Keratinocyte (primary cell): ENCODE data around the gene ASIC2. TPM values are rescaled to one million over a fixed set of nuclear protein-coding genes. Genes with fewer than 3 reads are reported as not detected.

ENCODE experiments used
- DNase-seq: peaks from one replicate; pipeline ENCODE4 v3.0.0-alpha.2; 2011; ENCODE audit warnings: low read depth, missing footprints, low spot score
- FAIRE-seq: peaks from 2 replicates; lab custom pipeline; 2011; peaks lifted over from hg19 to GRCh38; lab: Jason Lieb, UNC
- H2AFZ ChIP-seq: 2 replicates; pipeline ENCODE4 v1.6.0; 2012; ENCODE audit warnings: low read length, control low read depth, inconsistent platforms; ENCODE audit not compliant: control insufficient read depth
- H3K27ac ChIP-seq: 2 replicates; pipeline ENCODE4 v1.5.1; 2011; ENCODE audit warnings: low read length; ENCODE audit not compliant: control insufficient read depth, insufficient read depth
- H3K27me3 ChIP-seq: 3 replicates; pipeline ENCODE4 v1.6.0; 2011; ENCODE audit warnings: low read length; ENCODE audit not compliant: control insufficient read depth, insufficient read depth; ENCODE audit errors: extremely low read depth
- H3K36me3 ChIP-seq, 2 experiments: 2 replicates in 1 of 2; 3 replicates in 1 of 2; pipeline ENCODE4 v1.5.1; 2011; ENCODE audit warnings: low read length in 2 of 2, mild to moderate bottlenecking in 1 of 2; ENCODE audit not compliant: control insufficient read depth in 2 of 2, insufficient read depth in 2 of 2; ENCODE audit errors: extremely low read depth in 1 of 2
- H3K4me1 ChIP-seq: 3 replicates; pipeline ENCODE4 v1.5.1; 2011; ENCODE audit warnings: low read length; ENCODE audit not compliant: control insufficient read depth, insufficient read depth; ENCODE audit errors: extremely low read depth
- H3K4me2 ChIP-seq: 3 replicates; pipeline ENCODE4 v1.6.0; 2011; ENCODE audit warnings: low read depth, low read length; ENCODE audit not compliant: control insufficient read depth, insufficient read depth; ENCODE audit errors: extremely low read depth
- H3K4me3 ChIP-seq, 3 experiments: fragments of 200-600 bp in 1 of 3; sonication (generic) in 1 of 3; 2 replicates in 2 of 3; 3 replicates in 1 of 3; pipeline ENCODE4 v1.5.1; 2011 to 2016; ENCODE audit warnings: low read length in 3 of 3, mild to moderate bottlenecking in 3 of 3, control low read depth in 2 of 3, inconsistent platforms in 1 of 3, low read depth in 1 of 3, mixed read lengths in 1 of 3, mixed run types in 1 of 3, moderate library complexity in 1 of 3; ENCODE audit not compliant: control insufficient read depth in 2 of 3, insufficient read depth in 2 of 3; ENCODE audit errors: extremely low read depth in 1 of 3
- H3K79me2 ChIP-seq: 2 replicates; pipeline ENCODE4 v1.6.0; 2012; ENCODE audit warnings: low read length; ENCODE audit not compliant: control insufficient read depth, insufficient read depth
- H3K9ac ChIP-seq: 3 replicates; pipeline ENCODE4 v1.6.0; 2011; ENCODE audit warnings: low read length; ENCODE audit not compliant: control insufficient read depth, insufficient read depth; ENCODE audit errors: extremely low read depth
- H3K9me1 ChIP-seq: 3 replicates; pipeline ENCODE4 v1.6.0; 2011; ENCODE audit warnings: low read length; ENCODE audit not compliant: control insufficient read depth, insufficient read depth; ENCODE audit errors: extremely low read depth
- H3K9me3 ChIP-seq: 2 replicates; pipeline ENCODE4 v1.5.1; 2012; ENCODE audit warnings: low read depth, low read length; ENCODE audit not compliant: control insufficient read depth
- H4K20me1 ChIP-seq: 3 replicates; pipeline ENCODE4 v1.6.0; 2011; ENCODE audit warnings: low read length; ENCODE audit not compliant: control insufficient read depth, insufficient read depth; ENCODE audit errors: extremely low read depth
- EZH2 ChIP-seq: IDR thresholded peaks from one replicate; pipeline ENCODE4 v1.6.1; 2012; ENCODE audit warnings: inconsistent platforms, mild to moderate bottlenecking, low read length, moderate library complexity
- dilution Hi-C: fragments of 300-500 bp; cut with MboI; formaldehyde crosslinking; loops from one replicate; pipeline ENCODE4 v1.7.0; 2020; ENCODE audit warnings: low sequenced_read_pairs; ENCODE audit not compliant: extremely low pct_ligation_motif_present
- polyA plus RNA-seq, 5 experiments: library from polyadenylated mRNA; depleted of rRNA in 3 of 5; stranded (reverse) in 3 of 5; stranded (forward) in 1 of 5; unstranded in 1 of 5; fragments of >200 nt; gene quantifications; 1 replicate in 1 of 5; 2 replicates in 3 of 5; 3 replicates in 1 of 5; pipeline versions ENCODE4 v1.2.1 to v1.2.3, GENCODE V29; 2011 to 2012; ENCODE audit warnings: missing spikeins in 2 of 5, low read depth in 1 of 5, low replicate concordance in 1 of 5
- TF ChIP-seq, protein P1 (sequence below), 3 experiments: IDR thresholded peaks in 1 of 3; conservative IDR thresholded peaks in 1 of 3; optimal IDR thresholded peaks in 1 of 3; 2 replicates in 2 of 3; 3 replicates in 1 of 3; pipeline versions ENCODE3 to v1.5.1; 2011; ENCODE audit warnings: low read length in 3 of 3, mild to moderate bottlenecking in 3 of 3, moderate library complexity in 2 of 3, control low read depth in 1 of 3, inconsistent platforms in 1 of 3; ENCODE audit not compliant: insufficient read depth in 2 of 3; ENCODE audit errors: extremely low read depth in 1 of 3

ASIC2 gene
- polyA plus RNA-seq, 1 donor (not counting 4 experiments of a cell fraction or from before 2014, with no cell fraction given) = not detected

DNA sequence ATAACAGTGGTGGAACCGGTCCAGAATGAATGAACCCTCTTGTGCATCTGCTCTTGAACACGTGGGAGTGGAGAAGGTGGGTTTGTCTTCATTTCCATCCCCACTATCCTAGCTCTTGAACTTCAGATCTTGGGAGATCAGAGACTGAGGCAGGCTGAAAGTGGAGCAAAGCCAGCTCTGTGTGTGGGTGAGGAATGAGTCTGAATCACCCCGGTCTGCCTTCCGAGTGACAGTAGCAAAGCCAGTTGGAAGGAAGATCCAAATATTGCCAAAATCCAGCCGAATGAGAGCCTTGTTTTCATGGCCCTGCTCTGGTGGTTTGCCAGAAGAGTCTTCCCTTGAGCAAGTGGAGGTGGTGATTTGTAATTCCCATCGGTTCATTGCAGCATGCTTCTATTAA lies 29.0 kb upstream of the ASIC2 start:
- Histone ChIP-seq H3K9me1 (no peaks in the 10 kb centered on the region), H3K36me3 (no peaks in the 10 kb centered on the region), H2AFZ (no peak overlapping the region), H3K4me2 (no peak overlapping the region), H3K27me3 (peaks cover 3% of the 10 kb centered on the region), H3K27ac (no peak overlapping the region), H3K9ac (no peak overlapping the region), H3K4me3 (no peak overlapping the region), H4K20me1 (no peaks in the 10 kb centered on the region), H3K4me1 (no peaks in the 10 kb centered on the region), H3K79me2 (no peaks in the 10 kb centered on the region), H3K9me3 (no peaks in the 10 kb centered on the region)
- TF ChIP-seq EZH2 = no peak
- TF ChIP-seq, protein P1, sequence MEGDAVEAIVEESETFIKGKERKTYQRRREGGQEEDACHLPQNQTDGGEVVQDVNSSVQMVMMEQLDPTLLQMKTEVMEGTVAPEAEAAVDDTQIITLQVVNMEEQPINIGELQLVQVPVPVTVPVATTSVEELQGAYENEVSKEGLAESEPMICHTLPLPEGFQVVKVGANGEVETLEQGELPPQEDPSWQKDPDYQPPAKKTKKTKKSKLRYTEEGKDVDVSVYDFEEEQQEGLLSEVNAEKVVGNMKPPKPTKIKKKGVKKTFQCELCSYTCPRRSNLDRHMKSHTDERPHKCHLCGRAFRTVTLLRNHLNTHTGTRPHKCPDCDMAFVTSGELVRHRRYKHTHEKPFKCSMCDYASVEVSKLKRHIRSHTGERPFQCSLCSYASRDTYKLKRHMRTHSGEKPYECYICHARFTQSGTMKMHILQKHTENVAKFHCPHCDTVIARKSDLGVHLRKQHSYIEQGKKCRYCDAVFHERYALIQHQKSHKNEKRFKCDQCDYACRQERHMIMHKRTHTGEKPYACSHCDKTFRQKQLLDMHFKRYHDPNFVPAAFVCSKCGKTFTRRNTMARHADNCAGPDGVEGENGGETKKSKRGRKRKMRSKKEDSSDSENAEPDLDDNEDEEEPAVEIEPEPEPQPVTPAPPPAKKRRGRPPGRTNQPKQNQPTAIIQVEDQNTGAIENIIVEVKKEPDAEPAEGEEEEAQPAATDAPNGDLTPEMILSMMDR (optimal IDR thresholded peaks at IDR 0.05 in 1 of 3, IDR thresholded peaks at IDR 0.05 in 1 of 3, conservative IDR thresholded peaks at IDR 0.05 in 1 of 3; ENCODE audit: extremely low read depth in 1 of 3, insufficient read depth in 2 of 3, low read length in 3 of 3) = no peak
- no peak for DNase-seq
- dilution Hi-C loops = no loop called here
- FAIRE-seq = no peak

DNA sequence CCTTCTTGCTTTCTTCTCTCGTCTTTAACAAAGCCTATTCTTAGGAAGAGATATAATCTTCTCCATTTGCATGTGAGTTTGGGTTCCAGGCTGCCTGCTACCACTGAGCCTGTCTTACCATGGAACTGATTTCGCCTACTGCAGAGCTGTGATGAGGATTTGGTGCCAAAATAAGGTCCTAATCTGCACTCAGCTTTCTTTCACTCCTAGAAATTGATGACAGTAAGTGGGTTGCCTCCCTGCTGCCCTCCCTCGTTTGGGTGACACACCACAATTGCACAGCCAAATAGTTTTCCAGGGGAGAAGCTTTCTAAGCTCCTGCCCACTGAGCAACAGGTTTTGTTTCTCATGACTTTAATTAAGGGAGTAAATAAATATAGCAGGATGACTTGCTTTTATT lies 25.1 kb upstream of the ASIC2 start:
- H3K79me2 ChIP-seq = no peaks in the 10 kb centered on the region
- dilution Hi-C loops = no loop called here
- no peak overlapping the region for H3K4me2 ChIP-seq
- H3K9me3 ChIP-seq = no peaks in the 10 kb centered on the region
- H3K36me3 ChIP-seq = no peaks in the 10 kb centered on the region
- no peak overlapping the region for H3K9ac ChIP-seq
- no peak overlapping the region for H3K27ac ChIP-seq
- peaks cover 3% of the 10 kb centered on the region for H3K27me3 ChIP-seq
- H2AFZ ChIP-seq = no peak overlapping the region
- H3K4me1 ChIP-seq = no peaks in the 10 kb centered on the region
- H4K20me1 ChIP-seq = no peaks in the 10 kb centered on the region
- no peak for DNase-seq
- TF ChIP-seq, protein P1 (optimal IDR thresholded peaks at IDR 0.05 in 1 of 3, IDR thresholded peaks at IDR 0.05 in 1 of 3, conservative IDR thresholded peaks at IDR 0.05 in 1 of 3; ENCODE audit: extremely low read depth in 1 of 3, insufficient read depth in 2 of 3, low read length in 3 of 3) = no peak
- TF ChIP-seq EZH2 = no peak
- FAIRE-seq = no peak
- no peaks in the 10 kb centered on the region for H3K9me1 ChIP-seq
- H3K4me3 ChIP-seq = no peak overlapping the region
